Measurements from ENCODE around the gene ZSWIM3. TPM values are rescaled to one million over a fixed set of nuclear protein-coding genes. Genes with fewer than 3 reads are reported as not detected.

The ZSWIM3 gene
- total and polyA plus RNA-seq, 2 of the 13 experiments (the other 11 are each of a cell fraction or from before 2014, with no cell fraction given): 5.2 to 5.8 TPM

GRCh38 chr20:45925821-45926506 is 68.5 kb downstream of the ZSWIM3 start (continued):
- TF ChIP-seq HINFP (CRISPR knock-in tag; IDR thresholded peaks at IDR 0.05; ENCODE audit: low read depth) (no peak), ZNF816 (CRISPR knock-in tag; IDR thresholded peaks at IDR 0.05; ENCODE audit: borderline replicate concordance) (no peak), ZNF770 (CRISPR knock-in tag; IDR thresholded peaks at IDR 0.05) (no peak; the same call in none of the 2 replicates), HMGXB3 (CRISPR knock-in tag; IDR thresholded peaks at IDR 0.05; ENCODE audit: borderline replicate concordance) (no peak), KLF9 (CRISPR knock-in tag; IDR thresholded peaks at IDR 0.05; ENCODE audit: low read depth) (no peak), PRDM10 (CRISPR knock-in tag; IDR thresholded peaks at IDR 0.05; ENCODE audit: low read depth) (no peak), ZNF549 (CRISPR knock-in tag; IDR thresholded peaks at IDR 0.05) (no peak), TIGD3 (CRISPR knock-in tag; IDR thresholded peaks at IDR 0.05; ENCODE audit: borderline replicate concordance) (0 out of 2 replicates have a peak, but pooled peaks have one; percentile 55), TFDP1 (CRISPR knock-in tag; IDR thresholded peaks at IDR 0.05; ENCODE audit: borderline replicate concordance) (no peak), ZNF496 (CRISPR knock-in tag; IDR thresholded peaks at IDR 0.05; ENCODE audit: insufficient replicate concordance) (no peak), BRD4 (CRISPR knock-in tag; IDR thresholded peaks at IDR 0.05) (no peak)

Data from HepG2 (cell line).